ENCODE measurements around the gene RAB7B. TPM values are rescaled to one million over a fixed set of nuclear protein-coding genes. Genes with fewer than 3 reads are reported as not detected.

The RAB7B gene
- total and polyA plus RNA-seq, 9 of the 15 experiments (the other 6 are each of a cell fraction or from before 2014, with no cell fraction given), result 0.03 to 0.29 (median 0.07) TPM; not detected in 4

- Histone ChIP-seq H3K36me3 (ENCODE audit: control insufficient read depth, insufficient read depth, low read length) (no peaks in the 10 kb centered on the region), H3K4me2 (ENCODE audit: insufficient read depth, low read length) (no peak overlapping the region), H3K4me1 (replicated peaks in 1 of 2; ENCODE audit: control insufficient read depth in 2 of 2, insufficient read depth in 2 of 2, low read length in 2 of 2) (peaks cover 8 to 16% of the 10 kb centered on the region in 2 experiments), H2AFZ (ENCODE audit: low read depth, low read length) (no peak overlapping the region), H3K9me3 (replicated peaks; ENCODE audit: control insufficient read depth, insufficient read depth, low read depth, low read length) (no peaks in the 10 kb centered on the region), H4K20me1 (replicated peaks; ENCODE audit: control insufficient read depth, insufficient read depth, low read length) (no peaks in the 10 kb centered on the region; the same call in none of the 2 replicates), H3K4me3 (no peak overlapping the region), H3K27me3 (ENCODE audit: control insufficient read depth in 2 of 2, insufficient read depth in 2 of 2, low read length in 2 of 2) (peaks cover 20 to 60% of the 10 kb centered on the region in 2 experiments; a peak in 4 of 5 replicates), H3K9ac (ENCODE audit: insufficient read depth in 1 of 2, low read depth in 2 of 2, low read length in 2 of 2) (no peak overlapping the region), H3K79me2 (ENCODE audit: control insufficient read depth, insufficient read depth, low read length) (no peaks in the 10 kb centered on the region), H3K27ac (ENCODE audit: extremely low read depth, low read depth, low read length) (no peak overlapping the region), H3K9me1 (ENCODE audit: control insufficient read depth, insufficient read depth, low read length) (no peaks in the 10 kb centered on the region)
- CTCF ChIA-PET (ENCODE audit: low intra/inter-chr PET ratio), result no interaction called here
- intact Hi-C loops (cut with micrococcal nuclease) (no loop called here), in situ Hi-C loops (cut with MboI) (no loop called here)
- no peak for DNase-seq (ENCODE audit: extremely low read depth in 1 of 4, low spot score in 3 of 4)
- BruUV-seq (replicated peaks), result no TSS peak
- WGBS (ENCODE audit: insufficient coverage, low coverage, missing lambda C conversion rate), result 2% methylated on average over 7 of the region's 7 CpGs
- no peak for ATAC-seq
- POLR2A ChIA-PET, result no interaction called here
- TF ChIP-seq ZSCAN29 (IDR thresholded peaks at IDR 0.05), result no peak
- TF ChIP-seq ZNF277 (CRISPR knock-in tag; IDR thresholded peaks at IDR 0.05; ENCODE audit: borderline replicate concordance), result no peak
- TF ChIP-seq ZNF644 (tag; IDR thresholded peaks at IDR 0.05; ENCODE audit: low read depth), result no peak
- no peak for TF ChIP-seq POLR2H (tag; IDR thresholded peaks at IDR 0.05; ENCODE audit: low read depth)
- TF ChIP-seq ZNF165 (CRISPR knock-in tag; IDR thresholded peaks at IDR 0.05; ENCODE audit: borderline replicate concordance), result no peak
- no peak for TF ChIP-seq TRIM25 (IDR thresholded peaks at IDR 0.05; ENCODE audit: borderline replicate concordance)
- no peak for TF ChIP-seq SP2 (IDR thresholded peaks at IDR 0.05; ENCODE audit: extremely low read depth, low read depth, low read length, poor library complexity, severe bottlenecking)
- TF ChIP-seq ZNF778 (CRISPR knock-in tag; IDR thresholded peaks at IDR 0.05), result no peak
- no peak for TF ChIP-seq ZNF707 (CRISPR knock-in tag; conservative IDR thresholded peaks at IDR 0.05)
- no peak for FAIRE-seq
Observed at GRCh38 chr1:206005234-206005633, 2.0 kb upstream of the RAB7B start.
